Dedifferentiated amniotic fluid mesenchymal stem cell (primary cell): ENCODE data around the gene SORL1-AS1.
"Not testable (repeated sequence)": the region's sequence is repeated elsewhere in the genome, so short reads cannot be mapped to it uniquely, and the experiment has no call there.

Experiments
- DNase-seq: peaks from one replicate; pipeline ENCODE4 v3.0.0-alpha.2; 2016; ENCODE audit errors: extremely low spot score

The SORL1-AS1 gene

GRCh38 chr11:121427400-121427744, 25.4 kb downstream of the SORL1-AS1 start:
- DNase-seq: no peak

- DNase-seq: no peak
These were observed 26.0 kb downstream of the SORL1-AS1 start for GRCh38 chr11:121426476-121427399.

- no peak for DNase-seq
These were observed 26.9 kb downstream of the SORL1-AS1 start for GRCh38 chr11:121425828-121426227.

GRCh38 chr11:121422675-121423074, 30.1 kb downstream of the SORL1-AS1 start:
- DNase-seq: no peak

- DNase-seq: no peak
These were observed 31.4 kb downstream of the SORL1-AS1 start for GRCh38 chr11:121421149-121421901.

GRCh38 chr11:121420398-121420797, 32.4 kb downstream of the SORL1-AS1 start:
- no peak for DNase-seq

- no peak for DNase-seq
These were observed 32.9 kb downstream of the SORL1-AS1 start for GRCh38 chr11:121419836-121420235.

GRCh38 chr11:121418625-121419114, 34.1 kb downstream of the SORL1-AS1 start:
- DNase-seq: no peak

GRCh38 chr11:121417607-121418006, 35.2 kb downstream of the SORL1-AS1 start:
- DNase-seq: no peak

- peak; percentile 50 for DNase-seq
These were observed 35.7 kb downstream of the SORL1-AS1 start for GRCh38 chr11:121417055-121417551.

- DNase-seq: no peak
These were observed 36.9 kb downstream of the SORL1-AS1 start for GRCh38 chr11:121415856-121416255.

- no peak for DNase-seq
These were observed 38.4 kb downstream of the SORL1-AS1 start for GRCh38 chr11:121414141-121414913.

- no peak for DNase-seq
These were observed 39.9 kb downstream of the SORL1-AS1 start for GRCh38 chr11:121412711-121413415.

- DNase-seq: no peak
These were observed 40.7 kb downstream of the SORL1-AS1 start for GRCh38 chr11:121412000-121412587.

- not testable (repeated sequence) for DNase-seq
These were observed 41.4 kb downstream of the SORL1-AS1 start for GRCh38 chr11:121411330-121411729.

GRCh38 chr11:121410041-121410440, 42.7 kb downstream of the SORL1-AS1 start:
- not testable (repeated sequence) for DNase-seq

GRCh38 chr11:121408830-121409229, 43.9 kb downstream of the SORL1-AS1 start:
- DNase-seq: no peak

GRCh38 chr11:121406291-121406690, 46.5 kb downstream of the SORL1-AS1 start:
- no peak for DNase-seq

- DNase-seq: no peak
These were observed 47.1 kb downstream of the SORL1-AS1 start for GRCh38 chr11:121405646-121406045.

GRCh38 chr11:121394785-121395184, 58.0 kb downstream of the SORL1-AS1 start:
- no peak for DNase-seq

GRCh38 chr11:121393855-121394254, 58.9 kb downstream of the SORL1-AS1 start:
- DNase-seq: no peak
